ENCODE measurements around the gene RASGRP3. TPM values are rescaled to one million over a fixed set of nuclear protein-coding genes. Genes with fewer than 3 reads are reported as not detected.

Gene RASGRP3
- total RNA-seq, 1 experiment from 2014 or later = 0.59 TPM

DNA sequence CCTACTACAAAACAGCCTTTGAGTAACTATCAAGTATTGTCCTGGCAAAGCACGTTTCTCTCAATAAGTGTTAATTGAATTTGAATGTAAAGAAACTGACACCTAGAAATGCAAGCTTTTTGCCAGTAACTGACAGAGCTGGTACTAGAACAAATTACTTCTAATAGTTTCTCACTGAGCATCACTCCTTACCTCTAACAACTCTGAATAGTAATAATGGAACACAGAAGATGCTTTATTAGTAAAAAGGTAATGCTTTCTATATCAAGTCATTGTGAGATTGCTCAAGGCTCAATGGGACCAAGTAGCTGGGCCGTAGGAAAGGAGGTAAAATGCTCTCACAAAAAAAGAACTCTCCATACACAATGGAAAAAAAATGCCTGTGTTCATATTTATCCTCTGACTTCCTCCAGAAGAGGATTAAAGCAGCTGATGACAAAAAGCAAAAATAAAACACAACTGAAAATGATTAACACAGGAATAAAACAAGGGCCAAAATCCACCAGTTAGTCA, 11.8 kb downstream of the RASGRP3 start:
- Histone ChIP-seq H3K27me3 (ENCODE audit: insufficient read depth, low read length) (no peaks in the 10 kb centered on the region), H4K20me1 (ENCODE audit: insufficient read depth) (no peaks in the 10 kb centered on the region), H3K36me3 (ENCODE audit: control insufficient read depth in 1 of 2, insufficient read depth in 2 of 2, low read length in 2 of 2) (no peaks in the 10 kb centered on the region), H3K79me2 (ENCODE audit: insufficient read depth, low read length) (no peaks in the 10 kb centered on the region), H3K4me2 (ENCODE audit: low read length) (no peak overlapping the region), H3K27ac (ENCODE audit: low read depth, low read length) (no peak overlapping the region), H3K9ac (ENCODE audit: low read length) (no peak overlapping the region), H3K4me3 (replicated peaks in 1 of 2; ENCODE audit: low read depth in 1 of 2, low read length in 2 of 2) (no peak overlapping the region), H2AFZ (ENCODE audit: low read depth, low read length, poor library complexity, severe bottlenecking) (no peak overlapping the region), H3K4me1 (ENCODE audit: control insufficient read depth in 1 of 2, insufficient read depth in 2 of 2, low read length in 2 of 2) (no peaks in the 10 kb centered on the region), H3K9me2 (ENCODE audit: insufficient read depth) (no peaks in the 10 kb centered on the region), H3K9me3 (ENCODE audit: control insufficient read depth in 1 of 2, insufficient read depth in 1 of 2, low read depth in 1 of 2, low read length in 2 of 2) (peaks cover 0 to 16% of the 10 kb centered on the region in 2 experiments; a peak in 1 of 4 replicates)
- CTCF ChIA-PET = no interaction called here
- intact Hi-C loops (cut with micrococcal nuclease) = no loop called here
- POLR2A ChIA-PET = no interaction called here
- no peak for DNase-seq (ENCODE audit: low read depth, low spot score)
- RAD21 ChIA-PET (ENCODE audit: low non-redundant PET in 1 of 2, low total read pairs in 2 of 2, uncharacterized antibody in 2 of 2, unreplicated experiment in 2 of 2) = no interaction called here
- no TSS peak for BruUV-seq (replicated peaks)
- no peak for TF ChIP-seq EZH2 (IDR thresholded peaks at IDR 0.05)
- no peak for TF ChIP-seq ZNF274 (IDR thresholded peaks at IDR 0.05; ENCODE audit: low read depth, low read length)
- TF ChIP-seq ZFX (IDR thresholded peaks at IDR 0.05) = no peak
- TF ChIP-seq, protein P1, sequence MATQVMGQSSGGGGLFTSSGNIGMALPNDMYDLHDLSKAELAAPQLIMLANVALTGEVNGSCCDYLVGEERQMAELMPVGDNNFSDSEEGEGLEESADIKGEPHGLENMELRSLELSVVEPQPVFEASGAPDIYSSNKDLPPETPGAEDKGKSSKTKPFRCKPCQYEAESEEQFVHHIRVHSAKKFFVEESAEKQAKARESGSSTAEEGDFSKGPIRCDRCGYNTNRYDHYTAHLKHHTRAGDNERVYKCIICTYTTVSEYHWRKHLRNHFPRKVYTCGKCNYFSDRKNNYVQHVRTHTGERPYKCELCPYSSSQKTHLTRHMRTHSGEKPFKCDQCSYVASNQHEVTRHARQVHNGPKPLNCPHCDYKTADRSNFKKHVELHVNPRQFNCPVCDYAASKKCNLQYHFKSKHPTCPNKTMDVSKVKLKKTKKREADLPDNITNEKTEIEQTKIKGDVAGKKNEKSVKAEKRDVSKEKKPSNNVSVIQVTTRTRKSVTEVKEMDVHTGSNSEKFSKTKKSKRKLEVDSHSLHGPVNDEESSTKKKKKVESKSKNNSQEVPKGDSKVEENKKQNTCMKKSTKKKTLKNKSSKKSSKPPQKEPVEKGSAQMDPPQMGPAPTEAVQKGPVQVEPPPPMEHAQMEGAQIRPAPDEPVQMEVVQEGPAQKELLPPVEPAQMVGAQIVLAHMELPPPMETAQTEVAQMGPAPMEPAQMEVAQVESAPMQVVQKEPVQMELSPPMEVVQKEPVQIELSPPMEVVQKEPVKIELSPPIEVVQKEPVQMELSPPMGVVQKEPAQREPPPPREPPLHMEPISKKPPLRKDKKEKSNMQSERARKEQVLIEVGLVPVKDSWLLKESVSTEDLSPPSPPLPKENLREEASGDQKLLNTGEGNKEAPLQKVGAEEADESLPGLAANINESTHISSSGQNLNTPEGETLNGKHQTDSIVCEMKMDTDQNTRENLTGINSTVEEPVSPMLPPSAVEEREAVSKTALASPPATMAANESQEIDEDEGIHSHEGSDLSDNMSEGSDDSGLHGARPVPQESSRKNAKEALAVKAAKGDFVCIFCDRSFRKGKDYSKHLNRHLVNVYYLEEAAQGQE (IDR thresholded peaks at IDR 0.05; ENCODE audit: low read depth) = no peak
- TF ChIP-seq EZH2phosphoT487 (IDR thresholded peaks at IDR 0.05; ENCODE audit: borderline replicate concordance) = no peak
- no peak for TF ChIP-seq TCF7L2 (IDR thresholded peaks at IDR 0.05; ENCODE audit: borderline replicate concordance, extremely low read depth, insufficient read depth, insufficient read length)
- TF ChIP-seq POLR2AphosphoS5 (IDR thresholded peaks at IDR 0.05; ENCODE audit: low read depth, low read length) = no peak
- TF ChIP-seq, protein P2, sequence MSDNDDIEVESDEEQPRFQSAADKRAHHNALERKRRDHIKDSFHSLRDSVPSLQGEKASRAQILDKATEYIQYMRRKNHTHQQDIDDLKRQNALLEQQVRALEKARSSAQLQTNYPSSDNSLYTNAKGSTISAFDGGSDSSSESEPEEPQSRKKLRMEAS (IDR thresholded peaks at IDR 0.05) = no peak
- no peak for TF ChIP-seq CBX3 (IDR thresholded peaks at IDR 0.05; ENCODE audit: low read depth)
- TF ChIP-seq SRF (IDR thresholded peaks at IDR 0.05; ENCODE audit: low read depth) = no peak
- no peak for TF ChIP-seq JUND (IDR thresholded peaks at IDR 0.05)
- no peak for TF ChIP-seq POLR2A (IDR thresholded peaks at IDR 0.05; ENCODE audit: borderline replicate concordance, extremely low read depth, insufficient read depth, insufficient read length)
- TF ChIP-seq ELF1 (IDR thresholded peaks at IDR 0.05; ENCODE audit: borderline replicate concordance, low read depth) = no peak
- TF ChIP-seq SP1 (IDR thresholded peaks at IDR 0.05; ENCODE audit: low read depth) = no peak
- no peak for ATAC-seq

Measured in HCT116 (cell line).